ENCODE results near the gene KCND3.

- TF ChIP-seq, protein P1, sequence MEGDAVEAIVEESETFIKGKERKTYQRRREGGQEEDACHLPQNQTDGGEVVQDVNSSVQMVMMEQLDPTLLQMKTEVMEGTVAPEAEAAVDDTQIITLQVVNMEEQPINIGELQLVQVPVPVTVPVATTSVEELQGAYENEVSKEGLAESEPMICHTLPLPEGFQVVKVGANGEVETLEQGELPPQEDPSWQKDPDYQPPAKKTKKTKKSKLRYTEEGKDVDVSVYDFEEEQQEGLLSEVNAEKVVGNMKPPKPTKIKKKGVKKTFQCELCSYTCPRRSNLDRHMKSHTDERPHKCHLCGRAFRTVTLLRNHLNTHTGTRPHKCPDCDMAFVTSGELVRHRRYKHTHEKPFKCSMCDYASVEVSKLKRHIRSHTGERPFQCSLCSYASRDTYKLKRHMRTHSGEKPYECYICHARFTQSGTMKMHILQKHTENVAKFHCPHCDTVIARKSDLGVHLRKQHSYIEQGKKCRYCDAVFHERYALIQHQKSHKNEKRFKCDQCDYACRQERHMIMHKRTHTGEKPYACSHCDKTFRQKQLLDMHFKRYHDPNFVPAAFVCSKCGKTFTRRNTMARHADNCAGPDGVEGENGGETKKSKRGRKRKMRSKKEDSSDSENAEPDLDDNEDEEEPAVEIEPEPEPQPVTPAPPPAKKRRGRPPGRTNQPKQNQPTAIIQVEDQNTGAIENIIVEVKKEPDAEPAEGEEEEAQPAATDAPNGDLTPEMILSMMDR (conservative IDR thresholded peaks at IDR 0.05; ENCODE audit: low read length) = no peak
- TF ChIP-seq EZH2phosphoT487 (IDR thresholded peaks at IDR 0.05; ENCODE audit: borderline replicate concordance) = no peak
These were observed 252.8 kb downstream of the KCND3 start for GRCh38 chr1:111736548-111737215.
